ENCODE measurements around the gene DCAF12.

- TF ChIP-seq EZH2phosphoT487 (IDR thresholded peaks at IDR 0.05; ENCODE audit: borderline replicate concordance, low read length) = no peak
- TF ChIP-seq, protein P1, sequence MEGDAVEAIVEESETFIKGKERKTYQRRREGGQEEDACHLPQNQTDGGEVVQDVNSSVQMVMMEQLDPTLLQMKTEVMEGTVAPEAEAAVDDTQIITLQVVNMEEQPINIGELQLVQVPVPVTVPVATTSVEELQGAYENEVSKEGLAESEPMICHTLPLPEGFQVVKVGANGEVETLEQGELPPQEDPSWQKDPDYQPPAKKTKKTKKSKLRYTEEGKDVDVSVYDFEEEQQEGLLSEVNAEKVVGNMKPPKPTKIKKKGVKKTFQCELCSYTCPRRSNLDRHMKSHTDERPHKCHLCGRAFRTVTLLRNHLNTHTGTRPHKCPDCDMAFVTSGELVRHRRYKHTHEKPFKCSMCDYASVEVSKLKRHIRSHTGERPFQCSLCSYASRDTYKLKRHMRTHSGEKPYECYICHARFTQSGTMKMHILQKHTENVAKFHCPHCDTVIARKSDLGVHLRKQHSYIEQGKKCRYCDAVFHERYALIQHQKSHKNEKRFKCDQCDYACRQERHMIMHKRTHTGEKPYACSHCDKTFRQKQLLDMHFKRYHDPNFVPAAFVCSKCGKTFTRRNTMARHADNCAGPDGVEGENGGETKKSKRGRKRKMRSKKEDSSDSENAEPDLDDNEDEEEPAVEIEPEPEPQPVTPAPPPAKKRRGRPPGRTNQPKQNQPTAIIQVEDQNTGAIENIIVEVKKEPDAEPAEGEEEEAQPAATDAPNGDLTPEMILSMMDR (IDR thresholded peaks at IDR 0.05; ENCODE audit: low read depth, low read length, poor library complexity, severe bottlenecking) = no peak
These were observed 54.1 kb downstream of the DCAF12 start for GRCh38 chr9:34072410-34072809.

Measured in DOHH2 (cell line).